Lower lobe of right lung (tissue), 2 donors: Measurements from ENCODE around the gene OR8H2. TPM values are rescaled to one million over a fixed set of nuclear protein-coding genes. Genes with fewer than 3 reads are reported as not detected.
"Not testable (repeated sequence)": the region's sequence is repeated elsewhere in the genome, so short reads cannot be mapped to it uniquely, and the experiment has no call there.

Source experiments
- ATAC-seq, 2 donors: fragments of 200-7000 bp; cut with Tn5 transposase; one replicate each; pipeline ENCODE4 v1.9.1; 2020 to 2022; ENCODE audit warnings: mild to moderate bottlenecking in 2 of 2, moderate library complexity in 2 of 2
- DNase-seq: peaks from one replicate; pipeline ENCODE4 v3.0.0-alpha.2; 2020
- H3K27ac ChIP-seq: fragments of 200-600 bp; one replicate; pipeline ENCODE4 v1.8.0; 2022
- H3K27me3 ChIP-seq: fragments of 200-600 bp; one replicate; pipeline ENCODE4 v1.8.0; 2022; ENCODE audit warnings: low read depth
- H3K36me3 ChIP-seq: fragments of 200-600 bp; one replicate; pipeline ENCODE4 v1.8.0; 2022; ENCODE audit warnings: mild to moderate bottlenecking
- H3K4me1 ChIP-seq: fragments of 200-600 bp; one replicate; pipeline ENCODE4 v1.8.0; 2022
- H3K4me3 ChIP-seq: fragments of 200-600 bp; one replicate; pipeline ENCODE4 v1.8.0; 2022; ENCODE audit warnings: mild to moderate bottlenecking
- H3K9me3 ChIP-seq: fragments of 200-600 bp; one replicate; pipeline ENCODE4 v1.8.0; 2022
- CTCF ChIP-seq: fragments of 200-600 bp; IDR thresholded peaks from one replicate; pipeline ENCODE4 v1.8.0; 2022; ENCODE audit warnings: antibody characterized with exemption, mild to moderate bottlenecking
- intact Hi-C: fragments of 100-400 bp; cut with DNase I; formaldehyde crosslinking; loops from one replicate; pipeline ENCODE4 v1.11.0; 2022
- long read RNA-seq: library from polyadenylated mRNA; unstranded; transcript quantifications from one replicate; pipeline ENCODE4 v2.0.0, GENCODE V29; 2021
- total RNA-seq: library from RNA; stranded (reverse); fragmentation: NEBNext Ultra II Directional; extraction: Animal tissue kit (Norgen Biotek cat#: 25700); gene quantifications from one replicate; pipeline ENCODE4 v1.2.1, GENCODE V29; 2021
- donor health status: DM: no; HTN: yes; CAD: no; lungs with severe emphysema.

The OR8H2 gene
- total RNA-seq: not detected
- long read RNA-seq: 0 reads

GRCh38 chr11:56103210-56103737 lies at the start of gene OR8H2:
OR8H2 (plus strand) TSS chr11:56103687; CDS start chr11:56105043, 1,356 bp downstream.
- Histone ChIP-seq H3K4me3 (no peak within 1 kb of the TSS), H3K27me3 (no peaks in the 10 kb centered on the region), H3K36me3 (no peaks in the 10 kb centered on the region), H3K4me1 (no peaks in the 10 kb centered on the region), H3K27ac (no peak within 1 kb of the TSS), H3K9me3 (no peaks in the 10 kb centered on the region)
- no peak for TF ChIP-seq CTCF
- no peak for ATAC-seq
- intact Hi-C loops: no loop called here
- DNase-seq: no peak

- H3K9me3 ChIP-seq, intact Hi-C loops, H3K27me3 ChIP-seq, ATAC-seq, H3K4me3 ChIP-seq, H3K4me1 ChIP-seq, H3K27ac ChIP-seq, H3K36me3 ChIP-seq, DNase-seq: not testable (repeated sequence)
These were observed 47.1 kb upstream of the OR8H2 start for GRCh38 chr11:56056366-56056765.

- DNase-seq, intact Hi-C loops, ATAC-seq, H3K27ac ChIP-seq, H3K4me1 ChIP-seq, H3K36me3 ChIP-seq, H3K27me3 ChIP-seq, H3K4me3 ChIP-seq, H3K9me3 ChIP-seq: not testable (repeated sequence)
These were observed 45.7 kb upstream of the OR8H2 start for GRCh38 chr11:56057661-56058237.

- H3K9me3 ChIP-seq, H3K36me3 ChIP-seq, ATAC-seq, H3K4me3 ChIP-seq, H3K27ac ChIP-seq, intact Hi-C loops, DNase-seq, H3K4me1 ChIP-seq, H3K27me3 ChIP-seq: not testable (repeated sequence)
These were observed 45.2 kb upstream of the OR8H2 start for GRCh38 chr11:56058260-56058780.

- no peak for DNase-seq
- no peaks in the 10 kb centered on the region for H3K4me1 ChIP-seq
- H3K27ac ChIP-seq: no peak overlapping the region
- no peak overlapping the region for H3K4me3 ChIP-seq
- ATAC-seq: no peak
- no peaks in the 10 kb centered on the region for H3K27me3 ChIP-seq
- intact Hi-C loops: no loop called here
- no peaks in the 10 kb centered on the region for H3K36me3 ChIP-seq
- H3K9me3 ChIP-seq: no peaks in the 10 kb centered on the region
- TF ChIP-seq CTCF: no peak
These were observed 36.5 kb upstream of the OR8H2 start for GRCh38 chr11:56066980-56067379.

- no peak overlapping the region for H3K27ac ChIP-seq
- no peak overlapping the region for H3K4me3 ChIP-seq
- H3K9me3 ChIP-seq: no peaks in the 10 kb centered on the region
- H3K27me3 ChIP-seq: no peaks in the 10 kb centered on the region
- no peak for DNase-seq
- ATAC-seq: no peak
- H3K36me3 ChIP-seq: no peaks in the 10 kb centered on the region
- intact Hi-C loops: no loop called here
- no peak for TF ChIP-seq CTCF
- H3K4me1 ChIP-seq: no peaks in the 10 kb centered on the region
These were observed 13.8 kb upstream of the OR8H2 start for GRCh38 chr11:56089697-56090096.

GRCh38 chr11:56093008-56093407 lies 10.5 kb upstream of the OR8H2 start, which contains the start of gene OR8I2:
OR8I2 (plus strand) TSS chr11:56093308; CDS start chr11:56093308, 0 bp downstream.
- TF ChIP-seq CTCF: no peak

More at GRCh38 chr11:56093008-56093407, 10.5 kb upstream of the OR8H2 start, which contains the start of gene OR8I2:
- no peaks in the 10 kb centered on the region for H3K36me3 ChIP-seq
- no peaks in the 10 kb centered on the region for H3K4me1 ChIP-seq
- ATAC-seq (no peak), DNase-seq (no peak)
- no peaks in the 10 kb centered on the region for H3K27me3 ChIP-seq
- H3K27ac ChIP-seq: no peak within 1 kb of the TSS
- no peak within 1 kb of the TSS for H3K4me3 ChIP-seq
- no peaks in the 10 kb centered on the region for H3K9me3 ChIP-seq
- intact Hi-C loops: no loop called here
